NCI-H2171 (cell line): ENCODE results near the gene FOLR3.
"Not testable (repeated sequence)": the region's sequence is repeated elsewhere in the genome, so short reads cannot be mapped to it uniquely, and the experiment has no call there.

Source experiments
- DNase-seq: peaks from one replicate; lab custom pipeline; 2025; lab: John Stamatoyannopoulos, UW

FOLR3 gene

DNA sequence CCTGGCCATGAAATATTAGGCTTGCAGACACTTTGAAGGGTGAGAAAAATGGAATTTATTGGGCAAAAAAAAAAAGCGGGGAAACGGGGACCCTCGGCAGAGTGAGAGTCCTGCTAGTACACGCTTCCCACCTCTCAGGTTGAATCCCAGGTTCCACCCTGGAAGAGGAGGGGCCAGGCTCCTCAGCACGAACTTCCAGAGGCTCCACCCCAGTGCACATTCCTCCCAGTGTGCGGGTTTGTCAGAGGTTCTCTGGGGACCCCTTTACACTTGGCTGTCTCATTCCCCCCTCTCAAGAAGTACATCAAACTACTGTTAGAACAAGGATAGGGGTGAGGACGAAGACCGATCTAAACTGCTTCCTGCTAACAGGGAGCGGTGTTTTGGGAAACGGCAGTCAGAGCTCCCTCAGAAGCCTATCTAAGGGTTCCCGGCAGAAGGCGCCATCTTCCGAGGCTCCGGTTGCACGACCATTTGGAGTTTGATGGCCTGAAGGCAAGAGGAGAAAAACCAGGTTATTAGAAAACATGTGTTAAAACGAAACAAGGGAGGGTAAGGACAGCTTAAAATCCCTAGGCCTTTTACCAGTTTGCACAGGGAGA is 27.5 kb downstream of the FOLR3 start:
- DNase-seq: no peak

DNA sequence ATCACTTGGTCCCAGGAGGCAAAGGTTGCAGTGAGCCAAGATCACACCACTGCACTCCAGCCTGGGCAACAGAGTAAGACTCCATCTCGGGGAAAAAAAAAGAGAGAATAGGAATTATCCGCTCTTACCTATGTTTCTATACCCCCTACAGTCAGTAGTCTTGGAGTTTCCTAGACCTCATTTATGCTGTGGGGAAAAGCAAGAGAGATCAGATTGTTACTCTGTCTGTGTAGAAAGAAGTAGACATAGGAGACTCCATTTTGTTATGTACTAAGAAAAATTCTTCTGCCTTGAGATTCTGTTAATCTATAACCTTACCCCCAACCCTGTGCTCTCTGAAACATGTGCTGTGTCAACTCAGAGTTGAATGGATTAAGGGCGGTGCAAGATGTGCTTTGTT is 28.7 kb downstream of the FOLR3 start:
- not testable (repeated sequence) for DNase-seq

GRCh38 chr11:72169046-72169555 is 33.6 kb downstream of the FOLR3 start:
- DNase-seq: not testable (repeated sequence)

DNA sequence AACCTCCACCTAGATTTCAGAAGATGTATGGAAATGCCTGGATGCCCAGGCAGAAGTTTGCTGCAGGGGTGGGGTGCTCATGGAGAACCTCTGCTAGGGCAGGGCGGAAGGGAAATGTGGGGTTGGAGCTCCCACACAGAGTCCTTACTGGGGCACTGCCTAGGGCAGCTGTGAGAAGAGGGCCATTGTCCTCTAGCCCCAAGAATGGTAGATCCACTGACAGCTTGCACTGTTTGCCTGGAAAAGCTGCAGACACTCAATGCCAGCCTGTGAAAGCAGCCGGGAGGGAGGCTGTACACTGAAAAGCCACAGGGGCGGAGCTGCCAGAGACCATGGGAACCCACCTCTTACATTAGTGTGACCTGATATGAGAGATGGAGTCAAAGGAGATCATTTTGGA is 34.2 kb downstream of the FOLR3 start:
- DNase-seq: not testable (repeated sequence)

DNA sequence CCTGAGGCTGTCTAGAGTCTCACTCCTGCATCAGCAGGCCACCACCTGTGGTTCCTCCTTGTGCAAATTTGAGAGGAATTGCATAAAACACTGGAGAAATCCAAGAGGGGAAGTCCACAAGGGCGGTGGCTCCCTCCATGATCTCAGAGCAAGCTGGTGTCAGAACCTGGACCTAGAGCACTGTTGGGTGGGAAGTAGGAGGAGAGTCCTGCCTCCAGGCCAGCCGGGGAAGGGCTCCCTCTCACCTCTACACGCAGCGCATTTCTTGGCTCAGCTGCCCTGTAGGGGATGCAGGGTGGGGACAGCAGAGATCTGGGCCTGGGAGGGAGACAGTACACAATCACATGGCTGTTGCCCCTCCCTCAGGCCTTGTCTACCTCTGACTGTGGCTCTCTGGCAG is 36.5 kb downstream of the FOLR3 start:
- DNase-seq: not testable (repeated sequence)

GRCh38 chr11:72173291-72173690 is 37.8 kb downstream of the FOLR3 start:
- DNase-seq: no peak

- no peak for DNase-seq
Measured at GRCh38 chr11:72174302-72175070, 39.0 kb downstream of the FOLR3 start.

- no peak for DNase-seq
Measured at GRCh38 chr11:72177656-72178055, 42.1 kb downstream of the FOLR3 start.

DNA sequence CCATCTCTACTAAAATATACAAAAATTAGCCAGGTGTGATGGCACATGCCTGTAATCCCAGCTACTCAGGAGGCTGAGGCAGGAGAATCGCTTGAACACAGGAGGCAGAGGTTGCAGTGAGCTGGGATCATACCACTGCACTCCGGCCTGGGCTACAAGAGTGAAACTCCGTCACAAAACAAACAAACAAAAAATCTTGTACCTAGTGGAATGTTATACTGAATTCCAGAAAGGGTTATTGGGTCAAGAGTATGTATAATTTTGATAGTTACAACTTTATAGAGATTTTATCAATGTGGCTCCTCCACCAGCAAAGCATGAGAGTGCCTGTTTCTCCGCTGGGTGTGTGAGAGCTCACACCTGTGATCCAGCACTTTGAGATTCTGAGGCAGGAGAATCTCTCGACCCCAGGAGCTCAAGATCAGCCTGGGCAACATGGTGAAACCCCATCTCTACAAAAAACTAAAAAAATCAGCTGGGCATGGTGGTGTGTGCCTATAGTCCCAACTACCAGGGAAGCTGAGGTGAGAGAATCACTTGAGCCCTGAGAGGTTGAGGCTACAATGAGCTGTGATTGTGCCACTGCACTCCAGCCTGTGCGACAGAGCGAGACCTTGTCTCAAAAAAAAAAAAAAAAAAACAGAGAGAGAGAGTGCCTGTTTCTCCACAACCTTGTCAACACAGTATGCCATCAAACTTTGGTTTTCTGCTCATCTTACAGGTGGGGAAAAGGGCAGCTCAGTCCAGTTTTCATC is 43.7 kb downstream of the FOLR3 start:
- no peak for DNase-seq

GRCh38 chr11:72179804-72180396 is 44.4 kb downstream of the FOLR3 start:
- no peak for DNase-seq

GRCh38 chr11:72180892-72181552 is 45.5 kb downstream of the FOLR3 start:
- DNase-seq: not testable (repeated sequence)

GRCh38 chr11:72181553-72181958 is 46.0 kb downstream of the FOLR3 start:
- DNase-seq: not testable (repeated sequence)

- no peak for DNase-seq
Measured at GRCh38 chr11:72188267-72188666, 52.7 kb downstream of the FOLR3 start.
